Measurements from ENCODE around the gene ADAM10. TPM values are rescaled to one million over a fixed set of nuclear protein-coding genes. Genes with fewer than 3 reads are reported as not detected.

ADAM10 gene
- polyA plus RNA-seq, 3 donors: 66.0 to 269 (median 149) TPM

DNA sequence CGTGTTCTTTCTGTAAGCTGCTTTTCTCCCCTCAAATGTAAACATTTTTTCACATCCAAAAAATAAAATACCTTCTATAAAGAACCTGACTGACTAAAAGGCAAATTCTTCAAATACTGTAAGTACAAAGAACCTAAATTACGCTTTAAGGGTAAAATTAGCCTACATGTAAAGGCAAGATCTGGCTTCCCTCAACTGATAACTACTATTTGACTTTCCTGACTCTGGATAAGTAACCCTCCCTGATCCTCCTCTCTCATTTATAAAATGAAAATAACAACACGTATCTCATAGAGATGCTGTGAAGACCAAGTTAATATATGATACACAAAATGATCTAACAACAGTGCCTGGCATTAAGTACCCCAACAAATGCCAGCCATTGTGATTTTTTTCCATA, 12.2 kb downstream of the ADAM10 start:
- H3K36me3 ChIP-seq (replicated peaks in 1 of 2; ENCODE audit: control insufficient read depth in 1 of 2, insufficient read depth in 2 of 2, low read length in 2 of 2): no peaks in the 10 kb centered on the region
- no peaks in the 10 kb centered on the region for H3K27me3 ChIP-seq (ENCODE audit: control insufficient read depth in 2 of 2, insufficient read depth in 2 of 2, low read length in 2 of 2)
- Mint-ChIP-seq H3K27ac (peak overlapping the region; percentile 94 to 99 (median 97)), H3K27me3 (ENCODE audit: low read depth in 3 of 3) (no peaks in the 10 kb centered on the region), H3K4me1 (peaks cover 73% of the 10 kb centered on the region), H3K36me3 (peaks cover 3 to 9% of the 10 kb centered on the region in 2 donors), H3K9me3 (no peaks in the 10 kb centered on the region), H3K4me3 (peak overlapping the region in 1 of 2 donors; percentile 53)
- H2AFZ ChIP-seq (ENCODE audit: insufficient read depth, low read depth, low read length, poor library complexity, severe bottlenecking): no peak overlapping the region
- TF ChIP-seq, protein P1, sequence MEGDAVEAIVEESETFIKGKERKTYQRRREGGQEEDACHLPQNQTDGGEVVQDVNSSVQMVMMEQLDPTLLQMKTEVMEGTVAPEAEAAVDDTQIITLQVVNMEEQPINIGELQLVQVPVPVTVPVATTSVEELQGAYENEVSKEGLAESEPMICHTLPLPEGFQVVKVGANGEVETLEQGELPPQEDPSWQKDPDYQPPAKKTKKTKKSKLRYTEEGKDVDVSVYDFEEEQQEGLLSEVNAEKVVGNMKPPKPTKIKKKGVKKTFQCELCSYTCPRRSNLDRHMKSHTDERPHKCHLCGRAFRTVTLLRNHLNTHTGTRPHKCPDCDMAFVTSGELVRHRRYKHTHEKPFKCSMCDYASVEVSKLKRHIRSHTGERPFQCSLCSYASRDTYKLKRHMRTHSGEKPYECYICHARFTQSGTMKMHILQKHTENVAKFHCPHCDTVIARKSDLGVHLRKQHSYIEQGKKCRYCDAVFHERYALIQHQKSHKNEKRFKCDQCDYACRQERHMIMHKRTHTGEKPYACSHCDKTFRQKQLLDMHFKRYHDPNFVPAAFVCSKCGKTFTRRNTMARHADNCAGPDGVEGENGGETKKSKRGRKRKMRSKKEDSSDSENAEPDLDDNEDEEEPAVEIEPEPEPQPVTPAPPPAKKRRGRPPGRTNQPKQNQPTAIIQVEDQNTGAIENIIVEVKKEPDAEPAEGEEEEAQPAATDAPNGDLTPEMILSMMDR (IDR thresholded peaks at IDR 0.05): no peak
- H3K4me2 ChIP-seq (replicated peaks; ENCODE audit: extremely low read depth, low read length, poor library complexity, severe bottlenecking): peak overlapping the region; percentile 49
- intact Hi-C loops (cut with micrococcal nuclease): no loop called here
- DNase-seq: no peak
- no CpG with 5 or more reads among the region's 3 CpGs for WGBS (ENCODE audit: insufficient coverage)
- H3K27ac ChIP-seq (ENCODE audit: low read depth in 1 of 2, low read length in 2 of 2): peak overlapping the region in 1 of 2 donors; percentile 93
- H3K79me2 ChIP-seq (ENCODE audit: insufficient read depth, low read length): peaks cover 97% of the 10 kb centered on the region
- H3K4me1 ChIP-seq (ENCODE audit: control insufficient read depth in 1 of 2, insufficient read depth in 2 of 2, low read length in 2 of 2): peaks cover 47 to 69% of the 10 kb centered on the region in 2 donors
- no peaks in the 10 kb centered on the region for H3K9me3 ChIP-seq (replicated peaks in 1 of 2; ENCODE audit: control insufficient read depth in 1 of 2, insufficient read depth in 1 of 2, low read length in 2 of 2)
- H4K20me1 ChIP-seq (ENCODE audit: insufficient read depth, low read length): peaks cover 55% of the 10 kb centered on the region
- H3K4me3 ChIP-seq (replicated peaks in 1 of 3; ENCODE audit: low read depth in 2 of 3, low read length in 3 of 3): peak overlapping the region in 1 of 3 experiments; percentile 29
- no peak overlapping the region for H3K9ac ChIP-seq (ENCODE audit: insufficient read depth, low read length, poor library complexity, severe bottlenecking)

DNA sequence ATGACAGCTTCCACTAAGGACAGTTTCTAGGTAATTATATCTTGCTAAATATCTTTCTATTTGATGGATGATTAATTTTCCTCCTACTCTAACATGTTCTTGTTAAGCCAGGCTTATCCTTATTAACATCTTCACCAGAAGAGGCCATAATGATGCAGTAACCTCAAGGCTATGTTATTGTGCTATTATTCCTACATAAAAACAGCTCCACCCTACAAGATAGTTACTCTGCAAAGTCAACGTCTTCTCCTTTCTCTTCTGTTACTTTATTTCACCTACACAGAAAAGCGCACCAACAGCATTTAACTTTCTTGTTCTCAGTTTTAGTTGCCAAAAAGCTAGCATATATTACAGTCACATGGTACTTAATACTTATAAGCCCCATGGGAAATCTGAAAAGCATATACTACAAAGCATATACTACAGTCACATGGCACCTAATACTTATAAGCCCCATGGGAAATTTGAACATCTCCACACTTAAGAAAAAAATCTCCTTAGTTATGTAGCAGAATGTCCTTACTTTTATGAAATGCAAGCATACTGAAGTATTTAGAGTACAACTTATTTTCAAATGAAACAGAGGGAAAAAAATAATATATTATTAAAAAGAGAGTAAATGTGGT, 13.4 kb downstream of the ADAM10 start:
- H3K27me3 Mint-ChIP-seq (ENCODE audit: low read depth in 3 of 3): no peaks in the 10 kb centered on the region
- no peak overlapping the region for H3K4me3 ChIP-seq (replicated peaks in 1 of 3; ENCODE audit: low read depth in 2 of 3, low read length in 3 of 3)
- H3K79me2 ChIP-seq (ENCODE audit: insufficient read depth, low read length): peaks cover 97% of the 10 kb centered on the region
- peak overlapping the region in 1 of 2 donors; percentile 33 for H3K27ac ChIP-seq (ENCODE audit: low read depth in 1 of 2, low read length in 2 of 2)
- H3K4me2 ChIP-seq (replicated peaks; ENCODE audit: extremely low read depth, low read length, poor library complexity, severe bottlenecking): peak overlapping the region; percentile 5
- peaks cover 55% of the 10 kb centered on the region for H4K20me1 ChIP-seq (ENCODE audit: insufficient read depth, low read length)
- H3K4me1 ChIP-seq (ENCODE audit: control insufficient read depth in 1 of 2, insufficient read depth in 2 of 2, low read length in 2 of 2): peaks cover 59 to 75% of the 10 kb centered on the region in 2 donors
- intact Hi-C loops (cut with micrococcal nuclease): no loop called here
- H2AFZ ChIP-seq (ENCODE audit: insufficient read depth, low read depth, low read length, poor library complexity, severe bottlenecking): no peak overlapping the region
- H3K9me3 Mint-ChIP-seq: no peaks in the 10 kb centered on the region
- no peaks in the 10 kb centered on the region for H3K27me3 ChIP-seq (ENCODE audit: control insufficient read depth in 2 of 2, insufficient read depth in 2 of 2, low read length in 2 of 2)
- H3K9me3 ChIP-seq (replicated peaks in 1 of 2; ENCODE audit: control insufficient read depth in 1 of 2, insufficient read depth in 1 of 2, low read length in 2 of 2): no peaks in the 10 kb centered on the region
- H3K36me3 ChIP-seq (replicated peaks in 1 of 2; ENCODE audit: control insufficient read depth in 1 of 2, insufficient read depth in 2 of 2, low read length in 2 of 2): no peaks in the 10 kb centered on the region
- H3K4me1 Mint-ChIP-seq: peaks cover 73% of the 10 kb centered on the region
- H3K36me3 Mint-ChIP-seq: peaks cover 0 to 6% of the 10 kb centered on the region in 2 donors
- H3K9ac ChIP-seq (ENCODE audit: insufficient read depth, low read length, poor library complexity, severe bottlenecking): no peak overlapping the region
- TF ChIP-seq, protein P1 (IDR thresholded peaks at IDR 0.05): no peak
- H3K4me3 Mint-ChIP-seq: no peak overlapping the region
- no peak for DNase-seq
- H3K27ac Mint-ChIP-seq: peak overlapping the region in 6 of 7 donors; percentile 26 to 94 (median 60)
- no CpG with 5 or more reads among the region's 2 CpGs for WGBS (ENCODE audit: insufficient coverage)
